GM12878 (cell line): ENCODE data around the gene FAM81B. TPM values are rescaled to one million over a fixed set of nuclear protein-coding genes. Genes with fewer than 3 reads are reported as not detected.

ENCODE experiments used
- ATAC-seq: fragments of 200-7000 bp; cut with Tn5 transposase; 3 replicates; pipeline ENCODE4 v1.9.1; 2020; ENCODE audit warnings: mild to moderate bottlenecking, moderate library complexity
- BruUV-seq: library from RNA; stranded (reverse); fragments of 400-500 nt; replicated peaks from 2 replicates; lab custom pipeline; 2021; lab: Mats Ljungman, UMichigan
- CTCF ChIA-PET: fragments of 300-600 bp; sonication (Branson Sonifier 250); formaldehyde crosslinking; extraction: SDS; loops from one replicate; lab custom pipeline; 2021; ENCODE audit warnings: inconsistent platforms; lab: Yijun Ruan, JAX
- POLR2A ChIA-PET: fragments of 350-600 bp; formaldehyde crosslinking; extraction: SDS; loops from one replicate; lab custom pipeline; 2021; ENCODE audit warnings: inconsistent platforms; lab: Charles Lee
- RAD21 ChIA-PET: fragments of 300-600 bp; sonication (Branson Sonifier 250); formaldehyde crosslinking; loops from one replicate; lab custom pipeline; 2023; ENCODE audit warnings: antibody characterized with exemption; ENCODE audit not compliant: unreplicated experiment; lab: Charles Lee
- SMC1A ChIA-PET: fragments of 300-600 bp; sonication (Branson Sonifier 250); formaldehyde crosslinking; loops from one replicate; lab custom pipeline; 2023; ENCODE audit not compliant: unreplicated experiment, uncharacterized antibody; lab: Charles Lee
- DNase-seq: peaks from one replicate; pipeline ENCODE4 v3.0.0-alpha.2; 2011; ENCODE audit warnings: low read depth, low spot score
- FAIRE-seq: peaks from 3 replicates; lab custom pipeline; 2011; peaks lifted over from hg19 to GRCh38; lab: Jason Lieb, UNC
- H2AFZ ChIP-seq: 2 replicates; pipeline ENCODE4 v1.6.0; 2011; ENCODE audit warnings: low read depth, low read length, control low read depth; ENCODE audit not compliant: control insufficient read depth
- H3K27ac ChIP-seq: 2 replicates; pipeline ENCODE4 v1.5.1; 2011; ENCODE audit warnings: control low read depth; ENCODE audit not compliant: control insufficient read depth, insufficient read depth
- H3K27me3 ChIP-seq, 2 experiments: replicated peaks in 1 of 2; 2 replicates each; pipeline versions ENCODE4 v1.6.0 to v1.6.1; 2011; ENCODE audit warnings: low read length in 1 of 2; ENCODE audit not compliant: control insufficient read depth in 2 of 2, insufficient read depth in 2 of 2
- H3K36me3 ChIP-seq, 2 experiments: 2 replicates each; pipeline ENCODE4 v1.5.1; 2011; ENCODE audit warnings: low read length in 1 of 2; ENCODE audit not compliant: control insufficient read depth in 2 of 2, insufficient read depth in 2 of 2
- H3K4me1 ChIP-seq: 2 replicates; pipeline ENCODE4 v1.6.1; 2011; ENCODE audit warnings: mild to moderate bottlenecking, low read length, moderate library complexity, mixed read lengths; ENCODE audit not compliant: control insufficient read depth, insufficient read depth
- H3K4me2 ChIP-seq: 2 replicates; pipeline ENCODE4 v1.6.0; 2011; ENCODE audit warnings: control low read depth; ENCODE audit not compliant: control insufficient read depth, insufficient read depth
- H3K4me3 ChIP-seq: fragments of 200-600 bp; sonication (generic); 2 replicates; pipeline ENCODE4 v1.5.1; 2016
- H3K79me2 ChIP-seq: 2 replicates; pipeline ENCODE4 v1.6.0; 2011; ENCODE audit warnings: low read length; ENCODE audit not compliant: control insufficient read depth, insufficient read depth
- H3K9ac ChIP-seq: 2 replicates; pipeline ENCODE4 v1.8.0; 2011; ENCODE audit warnings: low read length, control low read depth, mixed read lengths; ENCODE audit not compliant: control insufficient read depth, insufficient read depth
- H3K9me3 ChIP-seq: replicated peaks from 3 replicates; pipeline ENCODE4 v1.5.1; 2011; ENCODE audit warnings: mild to moderate bottlenecking, low read length; ENCODE audit not compliant: control insufficient read depth, insufficient read depth
- H4K20me1 ChIP-seq: 2 replicates; pipeline ENCODE4 v1.6.0; 2011; ENCODE audit not compliant: control insufficient read depth, insufficient read depth
- BACH1 ChIP-seq: fragments of 450-650 bp; IDR thresholded peaks from 2 replicates; pipeline ENCODE4 v1.6.1; 2017; ENCODE audit warnings: mild to moderate bottlenecking, borderline replicate concordance
- EED ChIP-seq: sonication (generic); IDR thresholded peaks from 2 replicates; pipeline ENCODE4 v1.6.1; 2016; ENCODE audit warnings: antibody characterized with exemption, low read depth
- EP300 ChIP-seq, 2 experiments: fragments of 150-350 bp in 1 of 2; IDR thresholded peaks; 2 replicates each; pipeline ENCODE4 v1.6.1; 2011 to 2012; ENCODE audit warnings: low read depth in 2 of 2, low read length in 2 of 2, borderline replicate concordance in 1 of 2, improper control_type of control experiment in 1 of 2, inconsistent platforms in 1 of 2; ENCODE audit not compliant: control insufficient read depth in 1 of 2
- ESRRA ChIP-seq: IDR thresholded peaks from 2 replicates; pipeline ENCODE4 v1.6.1; 2012; ENCODE audit warnings: mild to moderate bottlenecking, low read length, improper control_type of control experiment
- MYB ChIP-seq: fragments of 150-350 bp; IDR thresholded peaks from 2 replicates; pipeline ENCODE4 v1.6.1; 2014; ENCODE audit warnings: mild to moderate bottlenecking, low read depth, low read length, borderline replicate concordance
- NFYB ChIP-seq: IDR thresholded peaks from 2 replicates; pipeline ENCODE4 v1.6.1; 2011; ENCODE audit warnings: low read depth, mild to moderate bottlenecking, low read length, improper control_type of control experiment, moderate library complexity; ENCODE audit not compliant: insufficient read depth
- SMARCA5 ChIP-seq: fragments of 450-650 bp; IDR thresholded peaks from 2 replicates; pipeline ENCODE4 v1.6.1; 2017; ENCODE audit warnings: mild to moderate bottlenecking
- SPI1 ChIP-seq: IDR thresholded peaks from 2 replicates; pipeline ENCODE4 v1.6.1; 2011; ENCODE audit warnings: low read depth, mild to moderate bottlenecking, low read length, moderate library complexity, borderline replicate concordance; ENCODE audit not compliant: insufficient read depth
- TCF3 ChIP-seq: IDR thresholded peaks from 2 replicates; pipeline ENCODE4 v1.6.1; 2012; ENCODE audit warnings: low read depth, mild to moderate bottlenecking, low read length, borderline replicate concordance; ENCODE audit not compliant: insufficient read depth
- WGBS: methylation state at CpG from one replicate; pipeline ENCODE4 v1.1.6; 2016; ENCODE audit warnings: low lambda C conversion rate; ENCODE audit not compliant: insufficient replicate concordance, insufficient coverage; ENCODE audit errors: missing lambda C conversion rate; 5-methylcytosine and 5-hydroxymethylcytosine counted together
- in situ Hi-C: fragments of 300-500 bp; cut with MboI; formaldehyde crosslinking; loops from 9 replicates; pipeline ENCODE4 v1.14.3; 2018; ENCODE audit warnings: mixed read lengths
- intact Hi-C: fragments of 100-400 bp; cut with micrococcal nuclease; formaldehyde crosslinking; loops from one replicate; pipeline ENCODE4 v1.14.2; 2022; ENCODE audit not compliant: unreplicated experiment
- polyA plus RNA-seq, 11 experiments: library from polyadenylated mRNA; depleted of rRNA in 4 of 11; unstranded in 6 of 11; stranded (reverse) in 5 of 11; fragments of >200 nt; fragmentation: Nextera tagmentation in 4 of 11; fragmentation: Illumina TruSeq in 1 of 11; extraction: Ambion mirVana in 4 of 11; extraction: Trizol in 1 of 11; gene quantifications; 1 replicate in 1 of 11; 2 replicates in 10 of 11; pipeline versions ENCODE4 v1.2.1 to v1.2.3, GENCODE V29; 2011 to 2016; ENCODE audit warnings: inconsistent platforms in 2 of 11, missing spikeins in 2 of 11, low read depth in 1 of 11
- total RNA-seq, 4 experiments: library from RNA; depleted of rRNA in 3 of 4; stranded (reverse); fragments of >200 nt in 3 of 4; fragmentation: Illumina TruSeq in 1 of 4; extraction: Trizol in 1 of 4; gene quantifications; 2 replicates each; pipeline versions ENCODE4 v1.2.1 to v1.2.3, GENCODE V29; 2013 to 2021
- TF ChIP-seq, protein P1 (sequence below): IDR thresholded peaks from 2 replicates; pipeline ENCODE4 v1.6.1; 2012; ENCODE audit warnings: mild to moderate bottlenecking, low read depth, low read length
- TF ChIP-seq, protein P2 (sequence below): fragments of 450-650 bp; IDR thresholded peaks from 2 replicates; pipeline ENCODE4 v1.6.1; 2017; ENCODE audit warnings: mild to moderate bottlenecking, moderate library complexity

Gene FAM81B
- total and polyA plus RNA-seq, 10 of the 15 experiments (the other 5 are each of a cell fraction or from before 2014, with no cell fraction given), result not detected

DNA sequence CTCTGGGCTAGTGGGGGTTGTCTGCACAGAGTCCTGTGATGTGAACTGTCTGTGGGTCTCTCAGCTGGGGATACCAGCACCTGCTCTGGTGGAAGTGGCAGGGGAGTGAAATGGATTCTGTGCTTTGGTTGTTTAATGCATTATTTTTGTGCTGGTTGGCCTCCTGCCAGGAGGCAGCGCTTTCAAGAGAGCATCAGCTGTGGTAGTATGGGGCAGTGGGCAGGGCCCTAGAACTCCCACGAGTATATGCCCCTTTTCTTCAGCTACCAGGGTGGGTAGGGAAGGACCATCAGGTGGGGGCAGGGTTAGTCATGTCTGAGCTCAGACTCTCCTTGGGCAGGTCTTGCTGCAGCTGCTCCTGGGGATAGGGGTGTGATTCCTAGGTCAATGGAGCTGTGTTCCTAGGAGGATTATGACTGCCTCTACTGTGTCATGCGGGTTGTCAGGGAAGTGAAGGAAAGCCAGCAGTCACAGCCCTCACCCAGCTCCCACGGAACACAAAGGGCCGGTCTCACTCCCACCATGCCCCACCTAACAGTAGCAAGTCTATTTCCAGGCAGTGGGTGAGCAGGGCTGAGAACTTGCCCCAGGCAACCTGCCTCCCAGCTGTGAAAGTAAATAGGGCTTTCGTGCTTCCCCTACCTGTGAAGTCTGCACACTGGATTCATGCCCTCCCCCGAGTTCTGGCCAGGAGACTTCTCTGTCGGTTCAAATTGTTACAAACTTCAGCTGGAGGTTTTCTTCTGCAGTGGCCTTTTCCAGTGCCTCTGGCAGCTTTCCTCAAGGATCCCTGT lies 25.7 kb upstream of the FAM81B start:
- Histone ChIP-seq H3K27ac (no peak overlapping the region), H3K4me2 (no peak overlapping the region), H3K4me1 (no peaks in the 10 kb centered on the region), H3K36me3 (no peaks in the 10 kb centered on the region), H3K4me3 (no peak overlapping the region), H3K9ac (no peak overlapping the region), H3K79me2 (no peaks in the 10 kb centered on the region), H4K20me1 (no peaks in the 10 kb centered on the region), H2AFZ (no peak overlapping the region), H3K9me3 (no peaks in the 10 kb centered on the region), H3K27me3 (no peaks in the 10 kb centered on the region; a peak in 2 of 4 replicates)
- ChIA-PET SMC1A (no interaction called here), CTCF (no interaction called here), RAD21 (no interaction called here), POLR2A (no interaction called here)
- ATAC-seq (no peak), FAIRE-seq (no peak), DNase-seq (no peak)
- in situ Hi-C loops, result no loop called here
- intact Hi-C loops, result no loop called here
- WGBS, result 33% methylated on average over 8 of the region's 8 CpGs
- no TSS peak for BruUV-seq
- no peak for TF ChIP-seq EP300 (IDR thresholded peaks at IDR 0.05; ENCODE audit: borderline replicate concordance in 1 of 2, control insufficient read depth in 1 of 2, low read depth in 2 of 2, low read length in 2 of 2)
- TF ChIP-seq, protein P1, sequence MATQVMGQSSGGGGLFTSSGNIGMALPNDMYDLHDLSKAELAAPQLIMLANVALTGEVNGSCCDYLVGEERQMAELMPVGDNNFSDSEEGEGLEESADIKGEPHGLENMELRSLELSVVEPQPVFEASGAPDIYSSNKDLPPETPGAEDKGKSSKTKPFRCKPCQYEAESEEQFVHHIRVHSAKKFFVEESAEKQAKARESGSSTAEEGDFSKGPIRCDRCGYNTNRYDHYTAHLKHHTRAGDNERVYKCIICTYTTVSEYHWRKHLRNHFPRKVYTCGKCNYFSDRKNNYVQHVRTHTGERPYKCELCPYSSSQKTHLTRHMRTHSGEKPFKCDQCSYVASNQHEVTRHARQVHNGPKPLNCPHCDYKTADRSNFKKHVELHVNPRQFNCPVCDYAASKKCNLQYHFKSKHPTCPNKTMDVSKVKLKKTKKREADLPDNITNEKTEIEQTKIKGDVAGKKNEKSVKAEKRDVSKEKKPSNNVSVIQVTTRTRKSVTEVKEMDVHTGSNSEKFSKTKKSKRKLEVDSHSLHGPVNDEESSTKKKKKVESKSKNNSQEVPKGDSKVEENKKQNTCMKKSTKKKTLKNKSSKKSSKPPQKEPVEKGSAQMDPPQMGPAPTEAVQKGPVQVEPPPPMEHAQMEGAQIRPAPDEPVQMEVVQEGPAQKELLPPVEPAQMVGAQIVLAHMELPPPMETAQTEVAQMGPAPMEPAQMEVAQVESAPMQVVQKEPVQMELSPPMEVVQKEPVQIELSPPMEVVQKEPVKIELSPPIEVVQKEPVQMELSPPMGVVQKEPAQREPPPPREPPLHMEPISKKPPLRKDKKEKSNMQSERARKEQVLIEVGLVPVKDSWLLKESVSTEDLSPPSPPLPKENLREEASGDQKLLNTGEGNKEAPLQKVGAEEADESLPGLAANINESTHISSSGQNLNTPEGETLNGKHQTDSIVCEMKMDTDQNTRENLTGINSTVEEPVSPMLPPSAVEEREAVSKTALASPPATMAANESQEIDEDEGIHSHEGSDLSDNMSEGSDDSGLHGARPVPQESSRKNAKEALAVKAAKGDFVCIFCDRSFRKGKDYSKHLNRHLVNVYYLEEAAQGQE, result no peak
- no peak for TF ChIP-seq SMARCA5
- TF ChIP-seq NFYB, result no peak
- TF ChIP-seq TCF3, result no peak
- TF ChIP-seq, protein P2, sequence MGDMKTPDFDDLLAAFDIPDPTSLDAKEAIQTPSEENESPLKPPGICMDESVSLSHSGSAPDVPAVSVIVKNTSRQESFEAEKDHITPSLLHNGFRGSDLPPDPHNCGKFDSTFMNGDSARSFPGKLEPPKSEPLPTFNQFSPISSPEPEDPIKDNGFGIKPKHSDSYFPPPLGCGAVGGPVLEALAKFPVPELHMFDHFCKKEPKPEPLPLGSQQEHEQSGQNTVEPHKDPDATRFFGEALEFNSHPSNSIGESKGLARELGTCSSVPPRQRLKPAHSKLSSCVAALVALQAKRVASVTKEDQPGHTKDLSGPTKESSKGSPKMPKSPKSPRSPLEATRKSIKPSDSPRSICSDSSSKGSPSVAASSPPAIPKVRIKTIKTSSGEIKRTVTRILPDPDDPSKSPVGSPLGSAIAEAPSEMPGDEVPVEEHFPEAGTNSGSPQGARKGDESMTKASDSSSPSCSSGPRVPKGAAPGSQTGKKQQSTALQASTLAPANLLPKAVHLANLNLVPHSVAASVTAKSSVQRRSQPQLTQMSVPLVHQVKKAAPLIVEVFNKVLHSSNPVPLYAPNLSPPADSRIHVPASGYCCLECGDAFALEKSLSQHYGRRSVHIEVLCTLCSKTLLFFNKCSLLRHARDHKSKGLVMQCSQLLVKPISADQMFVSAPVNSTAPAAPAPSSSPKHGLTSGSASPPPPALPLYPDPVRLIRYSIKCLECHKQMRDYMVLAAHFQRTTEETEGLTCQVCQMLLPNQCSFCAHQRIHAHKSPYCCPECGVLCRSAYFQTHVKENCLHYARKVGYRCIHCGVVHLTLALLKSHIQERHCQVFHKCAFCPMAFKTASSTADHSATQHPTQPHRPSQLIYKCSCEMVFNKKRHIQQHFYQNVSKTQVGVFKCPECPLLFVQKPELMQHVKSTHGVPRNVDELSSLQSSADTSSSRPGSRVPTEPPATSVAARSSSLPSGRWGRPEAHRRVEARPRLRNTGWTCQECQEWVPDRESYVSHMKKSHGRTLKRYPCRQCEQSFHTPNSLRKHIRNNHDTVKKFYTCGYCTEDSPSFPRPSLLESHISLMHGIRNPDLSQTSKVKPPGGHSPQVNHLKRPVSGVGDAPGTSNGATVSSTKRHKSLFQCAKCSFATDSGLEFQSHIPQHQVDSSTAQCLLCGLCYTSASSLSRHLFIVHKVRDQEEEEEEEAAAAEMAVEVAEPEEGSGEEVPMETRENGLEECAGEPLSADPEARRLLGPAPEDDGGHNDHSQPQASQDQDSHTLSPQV, result no peak
- TF ChIP-seq SPI1, result no peak
- TF ChIP-seq ESRRA, result no peak
- TF ChIP-seq MYB, result no peak
- no peak for TF ChIP-seq BACH1
- TF ChIP-seq EED, result no peak
